Mammary epithelial cell (primary cell): Measurements from ENCODE around the gene CDCA8.

Experiments
- CTCF ChIP-seq, 2 donors: IDR thresholded peaks in 1 of 2; conservative IDR thresholded peaks in 1 of 2; 2 replicates each; pipeline ENCODE4 v1.5.1; 2011 to 2012; ENCODE audit warnings: inconsistent platforms in 2 of 2, low read length in 2 of 2, mild to moderate bottlenecking in 2 of 2, control low read depth in 1 of 2, low read depth in 1 of 2; ENCODE audit not compliant: insufficient read depth in 1 of 2; ENCODE audit errors: extremely low read depth in 1 of 2
- EZH2 ChIP-seq: IDR thresholded peaks from 2 replicates; pipeline ENCODE4 v1.6.1; 2012; ENCODE audit warnings: low read length, inconsistent platforms, borderline replicate concordance

- TF ChIP-seq CTCF (conservative IDR thresholded peaks at IDR 0.05 in 1 of 2, IDR thresholded peaks at IDR 0.05 in 1 of 2; ENCODE audit: extremely low read depth in 1 of 2, insufficient read depth in 1 of 2, low read depth in 1 of 2, low read length in 2 of 2) (no peak), EZH2 (no peak)
Observed at GRCh38 chr1:37752583-37753471, 60.5 kb downstream of the CDCA8 start.
